Hepatocyte (in vitro differentiated cells): ENCODE measurements around the gene FRMD6. TPM values are rescaled to one million over a fixed set of nuclear protein-coding genes. Genes with fewer than 3 reads are reported as not detected.

Experiments
- DNase-seq: peaks from one replicate; pipeline ENCODE4 v3.0.0-alpha.2; 2016; ENCODE audit warnings: low spot score
- H2AFZ ChIP-seq: fragments of 200-600 bp; sonication (generic); 2 replicates; pipeline ENCODE4 v1.6.0; 2016; ENCODE audit warnings: antibody characterized with exemption, mild to moderate bottlenecking
- H3K27ac ChIP-seq: fragments of 200-600 bp; sonication (generic); 2 replicates; pipeline ENCODE4 v1.5.1; 2016; ENCODE audit warnings: mild to moderate bottlenecking
- H3K27me3 ChIP-seq: fragments of 200-600 bp; sonication (generic); 2 replicates; pipeline ENCODE4 v1.6.1; 2016
- H3K36me3 ChIP-seq: fragments of 200-600 bp; sonication (generic); replicated peaks from 2 replicates; pipeline ENCODE4 v1.5.1; 2016; ENCODE audit warnings: low read depth; ENCODE audit not compliant: insufficient read depth
- H3K4me1 ChIP-seq: fragments of 200-600 bp; sonication (generic); 2 replicates; pipeline ENCODE4 v1.5.1; 2016; ENCODE audit warnings: mild to moderate bottlenecking, moderate library complexity; ENCODE audit not compliant: insufficient read depth
- H3K4me2 ChIP-seq: fragments of 200-600 bp; sonication (generic); 2 replicates; pipeline ENCODE4 v1.6.0; 2016
- H3K4me3 ChIP-seq: fragments of 200-600 bp; sonication (generic); 2 replicates; pipeline ENCODE4 v1.5.1; 2016; ENCODE audit warnings: mild to moderate bottlenecking
- H3K79me2 ChIP-seq: fragments of 200-600 bp; sonication (generic); 2 replicates; pipeline ENCODE4 v1.6.0; 2017; ENCODE audit warnings: mild to moderate bottlenecking
- H3K9me2 ChIP-seq: fragments of 200-600 bp; sonication (generic); replicated peaks from 2 replicates; pipeline ENCODE4 v1.6.0; 2017; ENCODE audit warnings: mild to moderate bottlenecking; ENCODE audit not compliant: insufficient read depth
- H3K9me3 ChIP-seq: fragments of 200-600 bp; sonication (generic); 2 replicates; pipeline ENCODE4 v1.5.1; 2016; ENCODE audit warnings: low read depth, mild to moderate bottlenecking
- H4K20me1 ChIP-seq: fragments of 200-600 bp; sonication (generic); 2 replicates; pipeline ENCODE4 v1.6.0; 2016; ENCODE audit warnings: mild to moderate bottlenecking; ENCODE audit not compliant: insufficient read depth, poor library complexity, severe bottlenecking
- EZH2 ChIP-seq: fragments of 200-600 bp; sonication (generic); IDR thresholded peaks from 2 replicates; pipeline ENCODE4 v1.6.1; 2016; ENCODE audit warnings: antibody characterized with exemption, mild to moderate bottlenecking, borderline replicate concordance
- EZH2phosphoT487 ChIP-seq: fragments of 200-600 bp; sonication (generic); IDR thresholded peaks from one replicate; pipeline ENCODE4 v1.6.1; 2018; ENCODE audit warnings: antibody characterized with exemption, mild to moderate bottlenecking, low read depth, moderate library complexity; ENCODE audit not compliant: unreplicated experiment, severe bottlenecking
- WGBS: methylation state at CpG from one replicate; pipeline ENCODE4 v1.1.6; 2016; ENCODE audit warnings: low lambda C conversion rate; ENCODE audit errors: missing lambda C conversion rate; 5-methylcytosine and 5-hydroxymethylcytosine counted together
- polyA plus RNA-seq: library from polyadenylated mRNA; unstranded; fragments of >200 nt; fragmentation: Nextera tagmentation; extraction: Ambion mirVana; gene quantifications from 2 replicates; pipeline ENCODE4 v1.2.1, GENCODE V29; 2016
- total RNA-seq: library from RNA; depleted of rRNA; stranded (reverse); fragments of >200 nt; gene quantifications from 2 replicates; pipeline ENCODE4 v1.2.3, GENCODE V29; 2014
- TF ChIP-seq, protein P1 (sequence below): fragments of 200-600 bp; sonication (generic); IDR thresholded peaks from 2 replicates; pipeline ENCODE4 v1.5.1; 2016; ENCODE audit warnings: antibody characterized with exemption, mild to moderate bottlenecking; ENCODE audit not compliant: poor library complexity

Gene FRMD6
- total and polyA plus RNA-seq, 2 experiments from 2014 or later = 18.9 to 64.4 TPM

GRCh38 chr14:51624955-51625569, 26.6 kb upstream of the FRMD6 start:
- no peaks in the 10 kb centered on the region for H3K27me3 ChIP-seq
- no peaks in the 10 kb centered on the region for H3K79me2 ChIP-seq
- H3K4me2 ChIP-seq = no peak overlapping the region
- no peaks in the 10 kb centered on the region for H3K4me1 ChIP-seq
- no peaks in the 10 kb centered on the region for H4K20me1 ChIP-seq
- WGBS = 95% methylated on average over 1 of the region's 1 CpG
- H3K36me3 ChIP-seq = no peaks in the 10 kb centered on the region
- H3K27ac ChIP-seq = no peak overlapping the region
- H3K4me3 ChIP-seq = no peak overlapping the region
- TF ChIP-seq EZH2 (no peak), EZH2phosphoT487 (no peak)
- TF ChIP-seq, protein P1, sequence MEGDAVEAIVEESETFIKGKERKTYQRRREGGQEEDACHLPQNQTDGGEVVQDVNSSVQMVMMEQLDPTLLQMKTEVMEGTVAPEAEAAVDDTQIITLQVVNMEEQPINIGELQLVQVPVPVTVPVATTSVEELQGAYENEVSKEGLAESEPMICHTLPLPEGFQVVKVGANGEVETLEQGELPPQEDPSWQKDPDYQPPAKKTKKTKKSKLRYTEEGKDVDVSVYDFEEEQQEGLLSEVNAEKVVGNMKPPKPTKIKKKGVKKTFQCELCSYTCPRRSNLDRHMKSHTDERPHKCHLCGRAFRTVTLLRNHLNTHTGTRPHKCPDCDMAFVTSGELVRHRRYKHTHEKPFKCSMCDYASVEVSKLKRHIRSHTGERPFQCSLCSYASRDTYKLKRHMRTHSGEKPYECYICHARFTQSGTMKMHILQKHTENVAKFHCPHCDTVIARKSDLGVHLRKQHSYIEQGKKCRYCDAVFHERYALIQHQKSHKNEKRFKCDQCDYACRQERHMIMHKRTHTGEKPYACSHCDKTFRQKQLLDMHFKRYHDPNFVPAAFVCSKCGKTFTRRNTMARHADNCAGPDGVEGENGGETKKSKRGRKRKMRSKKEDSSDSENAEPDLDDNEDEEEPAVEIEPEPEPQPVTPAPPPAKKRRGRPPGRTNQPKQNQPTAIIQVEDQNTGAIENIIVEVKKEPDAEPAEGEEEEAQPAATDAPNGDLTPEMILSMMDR = no peak
- DNase-seq = no peak
- no peaks in the 10 kb centered on the region for H3K9me3 ChIP-seq
- H2AFZ ChIP-seq = no peak overlapping the region
- H3K9me2 ChIP-seq = no peaks in the 10 kb centered on the region

DNA sequence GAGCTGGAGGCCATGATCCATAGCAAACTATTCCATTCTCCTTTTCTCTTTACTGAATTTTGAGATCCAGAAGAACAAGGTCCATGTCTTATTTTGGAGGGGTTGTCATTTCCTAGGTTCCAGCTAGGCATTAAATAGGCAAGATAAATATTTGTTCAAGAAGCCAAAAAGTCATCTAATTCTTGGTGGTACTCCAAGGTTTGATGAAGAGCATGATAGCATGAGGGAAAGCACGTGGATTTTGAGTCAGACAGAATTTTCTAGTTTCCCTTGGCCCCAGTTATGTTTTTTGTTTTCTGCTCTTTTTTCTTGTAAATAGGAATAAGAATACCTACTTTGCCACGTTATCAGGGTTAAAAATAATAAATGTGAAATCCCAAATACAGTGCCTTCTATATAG, 25.5 kb upstream of the FRMD6 start:
- no peaks in the 10 kb centered on the region for H3K9me2 ChIP-seq
- 91% methylated on average over 2 of the region's 2 CpGs for WGBS
- no peaks in the 10 kb centered on the region for H3K9me3 ChIP-seq
- H3K27me3 ChIP-seq = no peaks in the 10 kb centered on the region
- no peak for DNase-seq
- no peaks in the 10 kb centered on the region for H3K36me3 ChIP-seq
- H2AFZ ChIP-seq = no peak overlapping the region
- TF ChIP-seq, protein P1 = no peak
- TF ChIP-seq EZH2 (no peak), EZH2phosphoT487 (no peak)
- no peak overlapping the region for H3K27ac ChIP-seq
- H3K4me3 ChIP-seq = no peak overlapping the region
- H3K4me1 ChIP-seq = no peaks in the 10 kb centered on the region
- H3K4me2 ChIP-seq = no peak overlapping the region
- H3K79me2 ChIP-seq = no peaks in the 10 kb centered on the region
- H4K20me1 ChIP-seq = no peaks in the 10 kb centered on the region

GRCh38 chr14:51626788-51627187, 24.9 kb upstream of the FRMD6 start:
- H3K4me1 ChIP-seq = no peaks in the 10 kb centered on the region
- WGBS = 92% methylated on average over 1 of the region's 1 CpG
- no peak overlapping the region for H3K27ac ChIP-seq
- no peaks in the 10 kb centered on the region for H3K27me3 ChIP-seq
- H3K9me2 ChIP-seq = no peaks in the 10 kb centered on the region
- no peaks in the 10 kb centered on the region for H3K9me3 ChIP-seq
- no peaks in the 10 kb centered on the region for H3K79me2 ChIP-seq
- no peak overlapping the region for H3K4me3 ChIP-seq
- no peak overlapping the region for H3K4me2 ChIP-seq
- no peaks in the 10 kb centered on the region for H3K36me3 ChIP-seq
- no peak for DNase-seq
- H2AFZ ChIP-seq = no peak overlapping the region
- no peaks in the 10 kb centered on the region for H4K20me1 ChIP-seq
- TF ChIP-seq EZH2phosphoT487 (no peak), EZH2 (no peak)
- TF ChIP-seq, protein P1 = no peak

- Histone ChIP-seq H2AFZ (no peak overlapping the region), H3K4me1 (no peaks in the 10 kb centered on the region), H3K9me2 (no peaks in the 10 kb centered on the region), H4K20me1 (no peaks in the 10 kb centered on the region), H3K27me3 (no peaks in the 10 kb centered on the region), H3K36me3 (no peaks in the 10 kb centered on the region), H3K9me3 (no peaks in the 10 kb centered on the region), H3K4me2 (no peak overlapping the region), H3K4me3 (no peak overlapping the region), H3K79me2 (no peaks in the 10 kb centered on the region), H3K27ac (no peak overlapping the region)
- DNase-seq = no peak
- TF ChIP-seq, protein P1 = no peak
- TF ChIP-seq EZH2phosphoT487 (no peak), EZH2 (no peak)
Observed at GRCh38 chr14:51627313-51627712, 24.4 kb upstream of the FRMD6 start.
